ENCODE results near the gene CCDC61.

DNA sequence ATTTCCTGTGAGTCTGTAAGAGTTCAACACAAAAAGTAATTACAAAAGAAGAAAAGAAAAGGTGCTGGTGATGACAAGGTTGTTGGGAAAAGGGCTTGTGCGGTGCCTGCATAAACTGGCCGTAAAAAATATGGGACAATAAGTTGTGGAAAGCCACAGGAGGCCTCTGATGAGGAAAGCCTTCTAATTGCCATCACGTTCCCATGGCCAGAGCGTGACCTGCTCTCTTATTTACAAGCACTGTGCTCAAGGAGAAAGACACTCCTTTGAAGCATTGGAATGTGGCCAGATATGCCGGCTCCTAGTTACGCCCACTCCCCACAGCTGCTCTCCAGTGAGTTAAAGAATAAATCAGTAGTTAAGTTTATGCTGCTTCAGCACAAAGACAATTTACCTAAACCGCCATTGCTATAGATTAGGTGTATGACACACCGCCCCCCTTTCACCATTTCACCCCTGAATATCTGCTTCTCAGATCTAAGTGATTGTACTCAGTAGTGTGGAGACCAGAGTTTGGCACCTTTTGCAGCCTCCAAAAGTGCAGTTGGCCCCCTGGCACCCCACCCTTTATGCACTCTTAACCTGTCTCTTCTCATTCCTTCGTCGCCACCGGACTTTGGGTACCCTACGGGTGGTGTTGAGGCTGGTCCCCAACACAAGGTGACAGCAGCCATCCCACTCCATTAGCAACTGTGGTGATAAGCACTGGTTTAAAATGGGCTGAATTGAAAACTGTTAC lies 35.7 kb downstream of the CCDC61 start:
- no peak for TF ChIP-seq EZH2 (IDR thresholded peaks at IDR 0.05; ENCODE audit: insufficient read depth, poor library complexity, severe bottlenecking)
- TF ChIP-seq EZH2phosphoT487 (IDR thresholded peaks at IDR 0.05; ENCODE audit: insufficient read depth, low read depth): no peak

Measured in GM23248 (cell line).